Fibroblast of lung (primary cell): ENCODE results near the gene TMED7.

ENCODE experiments used
- CTCF ChIP-seq, 2 donors: IDR thresholded peaks in 1 of 2; conservative IDR thresholded peaks in 1 of 2; 1 replicate in 1 of 2; 2 replicates in 1 of 2; pipeline ENCODE4 v1.5.1; 2011 to 2012; ENCODE audit warnings: low read length in 2 of 2, control low read depth in 1 of 2, inconsistent platforms in 1 of 2, low read depth in 1 of 2, mild to moderate bottlenecking in 1 of 2
- EZH2 ChIP-seq: IDR thresholded peaks from 2 replicates; pipeline ENCODE4 v1.5.1; 2012; ENCODE audit warnings: low read length, control low read depth, mild to moderate bottlenecking; ENCODE audit errors: missing control alignments

- TF ChIP-seq CTCF (conservative IDR thresholded peaks at IDR 0.05 in 1 of 2, IDR thresholded peaks at IDR 0.05 in 1 of 2; ENCODE audit: low read depth in 1 of 2, low read length in 2 of 2) (no peak), EZH2 (no peak)
Measured at GRCh38 chr5:115584501-115584900, 41.3 kb downstream of the TMED7 start.
